ENCODE measurements around the gene VEGFC. TPM values are rescaled to one million over a fixed set of nuclear protein-coding genes. Genes with fewer than 3 reads are reported as not detected.

VEGFC gene
- polyA plus RNA-seq, 1 donor (not counting 4 experiments of a cell fraction or from before 2014, with no cell fraction given): 19.4 TPM

DNA sequence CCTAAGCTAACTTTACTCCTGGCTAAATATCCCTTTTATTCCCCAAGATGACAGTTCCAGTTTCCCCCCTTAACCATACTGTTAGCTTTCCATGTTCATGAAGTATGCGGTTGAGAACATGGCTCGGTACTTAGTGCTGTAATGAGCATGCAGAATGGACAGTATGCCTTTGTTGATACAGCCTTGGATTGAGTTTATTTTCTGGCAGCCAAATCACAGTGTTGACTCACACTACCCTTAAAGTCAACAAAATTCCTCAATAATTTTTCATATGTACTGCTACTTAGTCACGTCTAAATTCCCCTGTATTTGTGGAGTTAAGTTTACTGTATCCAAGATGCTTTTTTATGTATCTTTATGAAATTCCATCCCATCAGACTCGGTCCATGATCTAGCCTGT, 1.4 kb upstream of the VEGFC start:
- Histone ChIP-seq H3K4me3 (ENCODE audit: control insufficient read depth in 2 of 3, extremely low read depth in 1 of 3, insufficient read depth in 2 of 3, low read depth in 1 of 3, low read length in 3 of 3) (peak overlapping the region in 1 of 3 experiments; percentile 28), H3K9me3 (ENCODE audit: control insufficient read depth, low read depth, low read length) (no peaks in the 10 kb centered on the region), H3K4me1 (ENCODE audit: control insufficient read depth, extremely low read depth, insufficient read depth, low read length) (peaks cover 22% of the 10 kb centered on the region), H3K9me1 (ENCODE audit: control insufficient read depth, extremely low read depth, insufficient read depth, low read length) (no peaks in the 10 kb centered on the region), H3K9ac (ENCODE audit: control insufficient read depth, extremely low read depth, insufficient read depth, low read length) (no peak overlapping the region), H2AFZ (ENCODE audit: control insufficient read depth, low read length) (peak overlapping the region; percentile 63), H3K27ac (ENCODE audit: control insufficient read depth, insufficient read depth, low read length) (peak overlapping the region; percentile 53), H3K36me3 (ENCODE audit: control insufficient read depth in 2 of 2, extremely low read depth in 1 of 2, insufficient read depth in 2 of 2, low read length in 2 of 2) (no peaks in the 10 kb centered on the region), H3K27me3 (ENCODE audit: control insufficient read depth, extremely low read depth, insufficient read depth, low read length) (no peaks in the 10 kb centered on the region), H3K79me2 (ENCODE audit: control insufficient read depth, insufficient read depth, low read length) (peaks cover 29% of the 10 kb centered on the region), H4K20me1 (ENCODE audit: control insufficient read depth, extremely low read depth, insufficient read depth, low read length) (no peaks in the 10 kb centered on the region), H3K4me2 (ENCODE audit: control insufficient read depth, extremely low read depth, insufficient read depth, low read depth, low read length) (peak overlapping the region; percentile 62)
- DNase-seq (ENCODE audit: low read depth, low spot score) (peak; percentile 44), FAIRE-seq (peak; percentile 90)
- dilution Hi-C loops (cut with MboI; ENCODE audit: extremely low pct_ligation_motif_present, low sequenced_read_pairs): no loop called here
- no peak for TF ChIP-seq EZH2 (IDR thresholded peaks at IDR 0.05; ENCODE audit: low read length)
- TF ChIP-seq, protein P1, sequence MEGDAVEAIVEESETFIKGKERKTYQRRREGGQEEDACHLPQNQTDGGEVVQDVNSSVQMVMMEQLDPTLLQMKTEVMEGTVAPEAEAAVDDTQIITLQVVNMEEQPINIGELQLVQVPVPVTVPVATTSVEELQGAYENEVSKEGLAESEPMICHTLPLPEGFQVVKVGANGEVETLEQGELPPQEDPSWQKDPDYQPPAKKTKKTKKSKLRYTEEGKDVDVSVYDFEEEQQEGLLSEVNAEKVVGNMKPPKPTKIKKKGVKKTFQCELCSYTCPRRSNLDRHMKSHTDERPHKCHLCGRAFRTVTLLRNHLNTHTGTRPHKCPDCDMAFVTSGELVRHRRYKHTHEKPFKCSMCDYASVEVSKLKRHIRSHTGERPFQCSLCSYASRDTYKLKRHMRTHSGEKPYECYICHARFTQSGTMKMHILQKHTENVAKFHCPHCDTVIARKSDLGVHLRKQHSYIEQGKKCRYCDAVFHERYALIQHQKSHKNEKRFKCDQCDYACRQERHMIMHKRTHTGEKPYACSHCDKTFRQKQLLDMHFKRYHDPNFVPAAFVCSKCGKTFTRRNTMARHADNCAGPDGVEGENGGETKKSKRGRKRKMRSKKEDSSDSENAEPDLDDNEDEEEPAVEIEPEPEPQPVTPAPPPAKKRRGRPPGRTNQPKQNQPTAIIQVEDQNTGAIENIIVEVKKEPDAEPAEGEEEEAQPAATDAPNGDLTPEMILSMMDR (optimal IDR thresholded peaks at IDR 0.05 in 1 of 3, IDR thresholded peaks at IDR 0.05 in 1 of 3, conservative IDR thresholded peaks at IDR 0.05 in 1 of 3; ENCODE audit: extremely low read depth in 1 of 3, insufficient read depth in 2 of 3, low read length in 3 of 3): no peak

DNA sequence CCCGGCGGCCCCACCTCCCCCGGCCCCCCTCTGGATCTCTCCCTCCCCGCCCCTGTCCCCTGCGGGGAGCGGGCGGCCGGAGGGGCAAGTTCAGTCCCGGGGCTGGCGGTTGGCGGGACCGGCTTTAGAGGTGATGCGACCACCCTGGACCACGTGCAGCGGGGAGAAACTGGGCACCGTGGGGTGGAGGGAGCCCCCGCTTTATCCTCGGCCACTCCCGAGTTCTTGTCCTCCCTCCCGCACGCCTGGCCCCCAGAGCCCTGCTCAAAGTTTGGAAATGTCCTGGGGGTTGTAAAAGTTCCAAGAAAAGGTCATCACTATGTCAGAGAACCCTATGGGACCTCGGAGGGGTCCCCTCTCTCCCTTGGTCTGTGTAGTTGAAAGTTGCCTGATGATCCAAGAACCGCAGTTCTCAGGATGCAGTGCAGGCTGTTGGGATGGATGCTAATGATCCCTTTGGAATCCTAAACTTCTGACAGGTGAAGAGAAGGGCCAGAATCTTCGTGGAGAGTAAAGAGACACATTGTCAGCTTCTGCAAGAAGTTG, 411 bp upstream of the VEGFC start:
- H4K20me1 ChIP-seq (ENCODE audit: control insufficient read depth, extremely low read depth, insufficient read depth, low read length): no peaks in the 10 kb centered on the region
- FAIRE-seq (peak; percentile 64), DNase-seq (ENCODE audit: low read depth, low spot score) (no peak)
- H2AFZ ChIP-seq (ENCODE audit: control insufficient read depth, low read length): peak overlapping the region; percentile 5
- peak overlapping the region in 2 of 3 experiments; percentile 16 to 30 for H3K4me3 ChIP-seq (ENCODE audit: control insufficient read depth in 2 of 3, extremely low read depth in 1 of 3, insufficient read depth in 2 of 3, low read depth in 1 of 3, low read length in 3 of 3)
- TF ChIP-seq EZH2 (IDR thresholded peaks at IDR 0.05; ENCODE audit: low read length): no peak
- TF ChIP-seq, protein P1 (optimal IDR thresholded peaks at IDR 0.05 in 1 of 3, IDR thresholded peaks at IDR 0.05 in 1 of 3, conservative IDR thresholded peaks at IDR 0.05 in 1 of 3; ENCODE audit: extremely low read depth in 1 of 3, insufficient read depth in 2 of 3, low read length in 3 of 3): no peak
- no peaks in the 10 kb centered on the region for H3K27me3 ChIP-seq (ENCODE audit: control insufficient read depth, extremely low read depth, insufficient read depth, low read length)
- peaks cover 39% of the 10 kb centered on the region for H3K79me2 ChIP-seq (ENCODE audit: control insufficient read depth, insufficient read depth, low read length)
- dilution Hi-C loops (cut with MboI; ENCODE audit: extremely low pct_ligation_motif_present, low sequenced_read_pairs): no loop called here
- peak overlapping the region; percentile 62 for H3K4me2 ChIP-seq (ENCODE audit: control insufficient read depth, extremely low read depth, insufficient read depth, low read depth, low read length)
- H3K9ac ChIP-seq (ENCODE audit: control insufficient read depth, extremely low read depth, insufficient read depth, low read length): peak overlapping the region; percentile 46
- H3K9me3 ChIP-seq (ENCODE audit: control insufficient read depth, low read depth, low read length): no peaks in the 10 kb centered on the region
- H3K27ac ChIP-seq (ENCODE audit: control insufficient read depth, insufficient read depth, low read length): peak overlapping the region; percentile 53
- H3K9me1 ChIP-seq (ENCODE audit: control insufficient read depth, extremely low read depth, insufficient read depth, low read length): no peaks in the 10 kb centered on the region
- H3K36me3 ChIP-seq (ENCODE audit: control insufficient read depth in 2 of 2, extremely low read depth in 1 of 2, insufficient read depth in 2 of 2, low read length in 2 of 2): no peaks in the 10 kb centered on the region
- H3K4me1 ChIP-seq (ENCODE audit: control insufficient read depth, extremely low read depth, insufficient read depth, low read length): peaks cover 29% of the 10 kb centered on the region

All from keratinocyte (primary cell).